ENCODE data around the gene MYO3B.

Gene MYO3B

DNA sequence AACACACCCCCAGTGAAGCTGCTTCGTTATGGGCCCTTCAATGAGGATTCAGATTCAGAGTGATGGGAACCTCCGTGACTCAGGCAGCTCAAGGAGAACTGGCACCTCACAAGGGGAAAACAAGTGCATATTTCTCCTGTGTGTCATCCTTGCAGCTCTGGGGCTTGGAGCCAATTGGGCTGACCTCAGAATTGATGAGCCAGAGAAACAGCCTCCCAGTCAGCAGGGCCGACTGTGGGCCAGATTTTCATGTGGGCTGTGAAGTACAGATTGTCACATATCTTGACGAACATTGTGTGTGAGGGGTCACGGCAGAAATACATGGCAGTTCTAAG is 347.6 kb downstream of the MYO3B start:
- H3K4me3 ChIP-seq (ENCODE audit: low read depth, low read length), result no peak overlapping the region
- peak; percentile 99 for DNase-seq (ENCODE audit: low read depth)
- TF ChIP-seq, protein P1, sequence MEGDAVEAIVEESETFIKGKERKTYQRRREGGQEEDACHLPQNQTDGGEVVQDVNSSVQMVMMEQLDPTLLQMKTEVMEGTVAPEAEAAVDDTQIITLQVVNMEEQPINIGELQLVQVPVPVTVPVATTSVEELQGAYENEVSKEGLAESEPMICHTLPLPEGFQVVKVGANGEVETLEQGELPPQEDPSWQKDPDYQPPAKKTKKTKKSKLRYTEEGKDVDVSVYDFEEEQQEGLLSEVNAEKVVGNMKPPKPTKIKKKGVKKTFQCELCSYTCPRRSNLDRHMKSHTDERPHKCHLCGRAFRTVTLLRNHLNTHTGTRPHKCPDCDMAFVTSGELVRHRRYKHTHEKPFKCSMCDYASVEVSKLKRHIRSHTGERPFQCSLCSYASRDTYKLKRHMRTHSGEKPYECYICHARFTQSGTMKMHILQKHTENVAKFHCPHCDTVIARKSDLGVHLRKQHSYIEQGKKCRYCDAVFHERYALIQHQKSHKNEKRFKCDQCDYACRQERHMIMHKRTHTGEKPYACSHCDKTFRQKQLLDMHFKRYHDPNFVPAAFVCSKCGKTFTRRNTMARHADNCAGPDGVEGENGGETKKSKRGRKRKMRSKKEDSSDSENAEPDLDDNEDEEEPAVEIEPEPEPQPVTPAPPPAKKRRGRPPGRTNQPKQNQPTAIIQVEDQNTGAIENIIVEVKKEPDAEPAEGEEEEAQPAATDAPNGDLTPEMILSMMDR (conservative IDR thresholded peaks at IDR 0.05; ENCODE audit: low read depth, low read length), result no peak

DNA sequence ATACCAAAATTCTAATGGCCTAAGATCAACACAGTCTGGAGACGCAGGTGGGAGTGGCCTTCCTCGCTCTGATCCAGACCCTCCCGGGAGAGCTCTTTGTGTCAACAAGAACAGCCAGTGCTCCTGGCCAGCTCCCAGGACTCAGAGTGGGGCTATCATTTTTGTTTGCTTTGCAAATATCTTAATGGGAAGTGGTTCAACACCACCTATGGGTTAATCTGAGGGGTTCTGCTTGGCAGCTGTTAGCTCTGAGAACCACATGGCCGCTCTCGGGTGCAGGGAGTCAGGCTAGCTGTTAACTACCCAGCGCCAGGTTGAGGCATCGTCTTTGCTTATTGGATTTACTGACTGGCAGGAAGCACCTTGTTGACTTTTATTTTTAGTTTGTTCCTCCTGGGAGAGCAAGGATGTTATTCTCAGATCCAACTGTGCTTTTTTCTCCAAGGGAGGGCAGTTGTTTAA is 352.4 kb downstream of the MYO3B start:
- H3K4me3 ChIP-seq (ENCODE audit: low read depth, low read length), result peak overlapping the region; percentile 11
- TF ChIP-seq, protein P1 (conservative IDR thresholded peaks at IDR 0.05; ENCODE audit: low read depth, low read length), result peak; percentile 34
- DNase-seq (ENCODE audit: low read depth), result peak; percentile 96

DNA sequence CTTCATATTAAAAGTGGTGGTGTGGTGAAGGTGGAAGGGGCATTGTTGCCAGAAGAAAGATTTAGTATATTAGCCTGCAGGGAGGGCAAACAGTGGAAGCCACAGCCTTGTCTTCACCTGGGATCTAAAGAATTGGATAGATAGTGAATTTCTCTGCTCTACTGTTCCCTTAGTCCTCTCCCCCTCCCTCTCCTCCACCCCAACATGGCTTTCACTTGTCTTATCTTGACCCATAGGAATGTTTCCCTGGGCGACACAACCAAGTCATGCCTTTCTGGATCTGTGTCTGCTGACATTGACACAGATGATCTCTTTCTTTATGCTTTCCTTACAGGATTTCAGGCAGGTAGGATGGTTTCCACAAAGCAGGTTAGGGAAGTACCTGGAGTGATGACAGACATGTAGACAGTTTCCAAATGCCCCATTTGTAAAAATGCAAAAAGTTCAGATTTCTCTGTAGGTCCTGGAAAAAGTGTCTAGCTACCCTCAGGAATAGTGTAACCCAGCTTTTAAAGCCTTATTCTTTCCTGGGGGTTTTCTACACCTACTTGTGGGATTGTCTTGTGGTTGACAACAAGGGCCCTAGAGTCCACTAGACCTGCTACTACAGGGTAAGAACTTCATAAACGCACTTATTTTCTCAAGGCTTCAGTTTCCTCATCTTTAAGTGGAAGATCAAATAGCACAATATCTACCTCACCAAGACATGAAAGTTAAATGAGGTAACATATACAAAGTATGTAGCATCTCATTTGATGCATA is 353.0 kb downstream of the MYO3B start:
- no peak for DNase-seq (ENCODE audit: low read depth)
- TF ChIP-seq, protein P1 (conservative IDR thresholded peaks at IDR 0.05; ENCODE audit: low read depth, low read length), result no peak
- no peak overlapping the region for H3K4me3 ChIP-seq (ENCODE audit: low read depth, low read length)

DNA sequence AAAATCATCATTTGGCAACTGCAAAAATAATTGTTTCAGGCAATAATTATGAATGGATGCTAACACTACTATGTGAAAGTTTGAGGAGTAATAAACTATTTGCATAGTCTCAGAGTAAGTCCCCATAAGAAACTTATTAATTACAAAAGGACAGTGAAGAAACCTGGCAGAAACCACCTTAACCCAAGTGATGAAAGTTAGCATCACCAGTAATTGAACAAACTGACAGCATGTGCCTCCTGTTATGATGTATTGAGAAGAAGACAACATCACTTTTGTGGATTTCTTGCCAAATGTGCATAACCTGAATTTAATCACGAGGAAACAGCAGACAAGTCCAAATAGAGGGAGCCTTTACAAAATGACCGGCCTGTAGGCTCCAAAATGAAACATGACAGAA is 353.9 kb downstream of the MYO3B start:
- no peak for DNase-seq (ENCODE audit: low read depth)
- no peak overlapping the region for H3K4me3 ChIP-seq (ENCODE audit: low read depth, low read length)
- TF ChIP-seq, protein P1 (conservative IDR thresholded peaks at IDR 0.05; ENCODE audit: low read depth, low read length), result no peak

DNA sequence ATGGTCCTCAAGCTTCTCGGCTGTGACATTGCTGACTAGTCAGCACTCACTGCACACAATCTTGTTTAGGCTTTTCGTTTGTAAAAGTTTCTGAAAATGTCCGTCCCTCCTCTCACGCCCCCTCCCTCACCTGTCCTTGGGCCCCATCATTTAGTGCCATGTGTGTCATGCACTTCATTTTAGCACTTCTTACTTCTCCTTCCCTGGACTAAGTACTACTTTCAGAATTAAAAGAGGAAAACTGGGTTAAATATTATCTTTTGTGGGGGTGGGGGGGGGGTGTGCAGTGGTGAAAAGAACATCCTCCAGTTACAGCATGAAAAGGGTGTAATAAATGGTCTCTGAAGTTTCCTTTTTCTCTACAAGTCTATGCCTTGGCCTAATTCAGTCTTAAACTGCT is 355.2 kb downstream of the MYO3B start:
- no peak overlapping the region for H3K4me3 ChIP-seq (ENCODE audit: low read depth, low read length)
- no peak for DNase-seq (ENCODE audit: low read depth)
- TF ChIP-seq, protein P1 (conservative IDR thresholded peaks at IDR 0.05; ENCODE audit: low read depth, low read length), result no peak

DNA sequence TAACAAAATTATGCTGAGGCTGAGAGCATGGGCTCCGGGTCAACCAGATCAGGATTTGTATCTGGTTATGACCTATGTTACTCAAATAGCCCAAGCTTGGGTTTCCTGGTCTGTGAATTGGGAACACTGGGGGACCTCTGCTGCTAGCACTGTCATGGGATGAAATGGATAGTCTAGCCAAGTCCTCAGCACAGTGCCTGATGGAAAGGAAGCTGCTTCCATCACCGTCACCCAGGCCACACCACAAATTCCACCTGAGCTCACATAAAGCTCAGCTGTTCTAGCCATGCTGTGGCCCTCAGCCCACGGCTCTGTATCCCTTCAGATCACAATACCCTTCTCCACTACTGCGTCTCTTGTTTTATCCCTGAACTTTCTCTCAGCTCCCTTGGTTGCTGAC is 357.6 kb downstream of the MYO3B start:
- no peak overlapping the region for H3K4me3 ChIP-seq (ENCODE audit: low read depth, low read length)
- no peak for DNase-seq (ENCODE audit: low read depth)
- TF ChIP-seq, protein P1 (conservative IDR thresholded peaks at IDR 0.05; ENCODE audit: low read depth, low read length), result no peak

DNA sequence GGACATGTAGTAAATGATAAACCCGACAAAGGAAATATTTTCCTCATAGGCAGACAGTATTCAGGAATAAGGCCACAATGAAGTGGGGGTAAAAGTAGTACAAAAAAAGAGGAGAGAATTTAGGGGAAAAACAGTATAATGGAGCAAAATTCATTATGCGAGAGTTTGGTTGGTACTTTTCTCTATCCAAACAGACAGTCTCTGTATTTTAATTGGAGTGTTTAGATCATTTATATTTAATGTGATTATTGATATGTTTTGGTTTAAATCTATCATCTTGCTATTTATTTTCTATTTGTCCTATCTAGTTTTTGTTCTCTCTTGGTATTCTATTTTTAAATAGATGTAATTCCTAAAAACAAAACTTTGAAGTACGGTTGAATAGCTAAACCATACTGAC is 366.9 kb downstream of the MYO3B start:
- no peak for DNase-seq (ENCODE audit: low read depth)
- TF ChIP-seq, protein P1 (conservative IDR thresholded peaks at IDR 0.05; ENCODE audit: low read depth, low read length), result no peak
- no peak overlapping the region for H3K4me3 ChIP-seq (ENCODE audit: low read depth, low read length)
